ENCODE data around the gene NMRAL1.

Gene NMRAL1

GRCh38 chr16:4501071-4501478 lies 26.6 kb upstream of the NMRAL1 start:
- DNase-seq: no peak

- no peak for DNase-seq
Observed at GRCh38 chr16:4500272-4500671, 25.8 kb upstream of the NMRAL1 start.

GRCh38 chr16:4499196-4499555 lies 24.8 kb upstream of the NMRAL1 start:
- DNase-seq: no peak

- DNase-seq: no peak
Observed at GRCh38 chr16:4498546-4499195, 24.2 kb upstream of the NMRAL1 start.

- DNase-seq: no peak
Observed at GRCh38 chr16:4496305-4496704, 21.9 kb upstream of the NMRAL1 start.

- DNase-seq: no peak
Observed at GRCh38 chr16:4495766-4496165, 21.3 kb upstream of the NMRAL1 start.

GRCh38 chr16:4494746-4495490 lies 20.5 kb upstream of the NMRAL1 start:
- DNase-seq: no peak

- no peak for DNase-seq
Observed at GRCh38 chr16:4491898-4492297, 17.5 kb upstream of the NMRAL1 start.

GRCh38 chr16:4489030-4489429 lies 14.6 kb upstream of the NMRAL1 start:
- DNase-seq: no peak

GRCh38 chr16:4488499-4488967 lies 14.1 kb upstream of the NMRAL1 start:
- DNase-seq: no peak

GRCh38 chr16:4487955-4488498 lies 13.6 kb upstream of the NMRAL1 start:
- no peak for DNase-seq

GRCh38 chr16:4486126-4486893 lies 11.9 kb upstream of the NMRAL1 start:
- no peak for DNase-seq

- DNase-seq: no peak
Observed at GRCh38 chr16:4481963-4482362, 7.5 kb upstream of the NMRAL1 start.

GRCh38 chr16:4481526-4481925 lies 7.1 kb upstream of the NMRAL1 start:
- peak in 1 of 2 experiments; percentile 20 for DNase-seq

- no peak for DNase-seq
Observed at GRCh38 chr16:4477966-4478365, 3.5 kb upstream of the NMRAL1 start.

- peak; percentile 76 to 94 for DNase-seq
Observed at GRCh38 chr16:4475880-4476788, 1.7 kb upstream of the NMRAL1 start, which contains the start of gene HMOX2. Gene HMOX2, plus strand, starts transcription at chr16:4476398. Its CDS starts 29,127 bp downstream, at chr16:4505525.

- no peak for DNase-seq
Observed at GRCh38 chr16:4472880-4473279, 1.5 kb downstream of the NMRAL1 start.

- DNase-seq: no peak
Observed at GRCh38 chr16:4471869-4472268, 2.6 kb downstream of the NMRAL1 start.

- DNase-seq: no peak
Observed at GRCh38 chr16:4468972-4469371, 5.5 kb downstream of the NMRAL1 start.

GRCh38 chr16:4467916-4468315 lies 6.5 kb downstream of the NMRAL1 start:
- no peak for DNase-seq

GRCh38 chr16:4465977-4466779 lies 8.2 kb downstream of the NMRAL1 start:
- no peak for DNase-seq

Data from NCI-H524 (cell line).